ENCODE data around the gene PLXDC2.

PLXDC2 gene

DNA sequence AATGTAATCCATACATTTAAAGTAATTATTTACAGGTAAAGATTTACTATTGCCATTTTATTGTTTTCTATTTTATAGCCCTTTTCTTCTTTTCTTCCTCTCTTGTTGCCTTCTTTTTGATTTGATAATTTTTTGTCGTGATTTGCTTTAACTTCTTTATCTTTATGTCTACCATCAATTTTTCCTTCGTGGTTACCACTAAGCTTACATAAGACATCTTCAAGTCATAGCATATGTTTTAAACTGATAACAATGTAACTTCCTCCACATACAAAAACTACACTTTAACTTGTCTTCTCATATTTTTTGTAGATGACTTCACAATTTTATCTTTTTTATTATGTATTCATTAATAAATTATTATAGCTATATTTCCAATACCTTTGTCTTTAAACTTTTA, 316.6 kb downstream of the PLXDC2 start:
- H3K4me3 ChIP-seq (ENCODE audit: low read length, poor library complexity, severe bottlenecking) = no peak overlapping the region
- H3K4me2 ChIP-seq (ENCODE audit: low read depth, low read length, poor library complexity, severe bottlenecking) = no peak overlapping the region
- no peaks in the 10 kb centered on the region for H3K9me2 ChIP-seq (replicated peaks; ENCODE audit: low read depth, low read length)
- TF ChIP-seq EZH2phosphoT487 (IDR thresholded peaks at IDR 0.05; ENCODE audit: borderline replicate concordance) (no peak), CTCF (conservative IDR thresholded peaks at IDR 0.05; ENCODE audit: low read length) (no peak)
- H3K36me3 ChIP-seq (ENCODE audit: insufficient read depth, low read length) = no peaks in the 10 kb centered on the region
- H3K79me2 ChIP-seq (ENCODE audit: insufficient read depth, low read length) = no peaks in the 10 kb centered on the region
- H3K9ac ChIP-seq (ENCODE audit: low read depth, low read length, poor library complexity, severe bottlenecking) = no peak overlapping the region
- peaks cover 9% of the 10 kb centered on the region; the same call in 1 of the 2 replicates for H3K9me3 ChIP-seq (ENCODE audit: insufficient read depth, low read depth, low read length)
- H3K27me3 ChIP-seq (ENCODE audit: insufficient read depth, low read length, poor library complexity, severe bottlenecking) = no peaks in the 10 kb centered on the region
- H3F3A ChIP-seq (ENCODE audit: low read depth) = no peaks in the 10 kb centered on the region
- no peak overlapping the region for H2AFZ ChIP-seq (ENCODE audit: low read length)
- H4K20me1 ChIP-seq (ENCODE audit: insufficient read depth, low read length, poor library complexity, severe bottlenecking) = no peaks in the 10 kb centered on the region
- no peaks in the 10 kb centered on the region for H3K4me1 ChIP-seq (ENCODE audit: insufficient read depth, low read length, poor library complexity, severe bottlenecking)

- Histone ChIP-seq H3K4me2 (ENCODE audit: low read depth, low read length, poor library complexity, severe bottlenecking) (no peak overlapping the region), H3K9me2 (replicated peaks; ENCODE audit: low read depth, low read length) (no peaks in the 10 kb centered on the region), H3K9ac (ENCODE audit: low read depth, low read length, poor library complexity, severe bottlenecking) (no peak overlapping the region), H3K36me3 (ENCODE audit: insufficient read depth, low read length) (no peaks in the 10 kb centered on the region), H4K20me1 (ENCODE audit: insufficient read depth, low read length, poor library complexity, severe bottlenecking) (no peaks in the 10 kb centered on the region), H3K4me3 (ENCODE audit: low read length, poor library complexity, severe bottlenecking) (no peak overlapping the region), H3F3A (ENCODE audit: low read depth) (no peaks in the 10 kb centered on the region), H3K79me2 (ENCODE audit: insufficient read depth, low read length) (no peaks in the 10 kb centered on the region), H3K4me1 (ENCODE audit: insufficient read depth, low read length, poor library complexity, severe bottlenecking) (no peaks in the 10 kb centered on the region), H3K27me3 (ENCODE audit: insufficient read depth, low read length, poor library complexity, severe bottlenecking) (no peaks in the 10 kb centered on the region), H2AFZ (ENCODE audit: low read length) (no peak overlapping the region), H3K9me3 (ENCODE audit: insufficient read depth, low read depth, low read length) (peaks cover 9% of the 10 kb centered on the region; the same call in 1 of the 2 replicates)
- TF ChIP-seq CTCF (conservative IDR thresholded peaks at IDR 0.05; ENCODE audit: low read length) (no peak), EZH2phosphoT487 (IDR thresholded peaks at IDR 0.05; ENCODE audit: borderline replicate concordance) (no peak)
Observed at GRCh38 chr10:20133669-20134189, 317.5 kb downstream of the PLXDC2 start.

GRCh38 chr10:20142311-20142710, 326.1 kb downstream of the PLXDC2 start:
- TF ChIP-seq EZH2phosphoT487 (IDR thresholded peaks at IDR 0.05; ENCODE audit: borderline replicate concordance) = no peak
- no peak for TF ChIP-seq CTCF (conservative IDR thresholded peaks at IDR 0.05; ENCODE audit: low read length)
- Histone ChIP-seq H3K4me1 (ENCODE audit: insufficient read depth, low read length, poor library complexity, severe bottlenecking) (no peaks in the 10 kb centered on the region), H2AFZ (ENCODE audit: low read length) (no peak overlapping the region)

More at GRCh38 chr10:20142311-20142710, 326.1 kb downstream of the PLXDC2 start:
- H4K20me1 ChIP-seq (ENCODE audit: insufficient read depth, low read length, poor library complexity, severe bottlenecking) = no peaks in the 10 kb centered on the region
- H3K9me3 ChIP-seq (ENCODE audit: insufficient read depth, low read depth, low read length) = no peaks in the 10 kb centered on the region
- H3F3A ChIP-seq (ENCODE audit: low read depth) = no peaks in the 10 kb centered on the region
- no peaks in the 10 kb centered on the region for H3K79me2 ChIP-seq (ENCODE audit: insufficient read depth, low read length)
- no peaks in the 10 kb centered on the region for H3K27me3 ChIP-seq (ENCODE audit: insufficient read depth, low read length, poor library complexity, severe bottlenecking)
- H3K4me3 ChIP-seq (ENCODE audit: low read length, poor library complexity, severe bottlenecking) = no peak overlapping the region
- no peak overlapping the region for H3K4me2 ChIP-seq (ENCODE audit: low read depth, low read length, poor library complexity, severe bottlenecking)
- no peaks in the 10 kb centered on the region for H3K36me3 ChIP-seq (ENCODE audit: insufficient read depth, low read length)
- H3K9me2 ChIP-seq (replicated peaks; ENCODE audit: low read depth, low read length) = no peaks in the 10 kb centered on the region
- no peak overlapping the region for H3K9ac ChIP-seq (ENCODE audit: low read depth, low read length, poor library complexity, severe bottlenecking)

Data from Loucy (cell line).